ENCODE data around the gene ACP1. TPM values are rescaled to one million over a fixed set of nuclear protein-coding genes. Genes with fewer than 3 reads are reported as not detected.

The ACP1 gene
- total RNA-seq, 1 experiment from 2014 or later = 90.9 TPM

DNA sequence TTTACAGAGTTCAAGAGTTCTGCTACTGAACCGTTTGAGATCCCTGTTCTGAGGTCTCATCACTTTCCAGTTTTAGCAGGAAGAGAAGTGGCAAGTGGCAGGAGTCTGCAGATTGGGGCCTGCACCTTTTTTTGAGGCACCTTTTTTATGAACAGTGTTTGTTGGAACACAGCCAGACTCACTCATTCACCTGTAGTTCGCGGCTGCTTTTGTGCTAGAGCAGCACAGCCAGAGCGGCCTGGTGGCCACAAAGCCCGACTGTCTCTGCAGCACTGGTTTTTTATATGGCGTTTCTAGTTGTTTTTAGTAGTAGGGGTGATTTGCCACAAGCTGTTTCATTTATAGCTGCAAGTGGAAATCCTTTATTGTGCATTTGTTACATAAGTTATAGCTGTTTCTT is 8.6 kb downstream of the ACP1 start:
- Histone ChIP-seq H3K4me3 (ENCODE audit: low read depth in 2 of 2, low read length in 2 of 2) (no peak overlapping the region), H3K27me3 (ENCODE audit: control insufficient read depth, insufficient read depth, low read length) (no peaks in the 10 kb centered on the region), H3K36me3 (ENCODE audit: control insufficient read depth, insufficient read depth, low read length) (peaks cover 6% of the 10 kb centered on the region), H3K4me1 (ENCODE audit: control insufficient read depth, insufficient read depth, low read length) (0 out of 2 replicates have a peak, but pooled peaks cover 3% of the 10 kb centered on the region), H3K9me3 (ENCODE audit: control insufficient read depth, insufficient read depth, low read depth, low read length) (no peaks in the 10 kb centered on the region), H3K27ac (ENCODE audit: low read length) (no peak overlapping the region)
- ChIA-PET POLR2A (no interaction called here), CTCF (no interaction called here)
- no peak for DNase-seq (ENCODE audit: low read depth, low spot score)
- TF ChIP-seq, protein P1, sequence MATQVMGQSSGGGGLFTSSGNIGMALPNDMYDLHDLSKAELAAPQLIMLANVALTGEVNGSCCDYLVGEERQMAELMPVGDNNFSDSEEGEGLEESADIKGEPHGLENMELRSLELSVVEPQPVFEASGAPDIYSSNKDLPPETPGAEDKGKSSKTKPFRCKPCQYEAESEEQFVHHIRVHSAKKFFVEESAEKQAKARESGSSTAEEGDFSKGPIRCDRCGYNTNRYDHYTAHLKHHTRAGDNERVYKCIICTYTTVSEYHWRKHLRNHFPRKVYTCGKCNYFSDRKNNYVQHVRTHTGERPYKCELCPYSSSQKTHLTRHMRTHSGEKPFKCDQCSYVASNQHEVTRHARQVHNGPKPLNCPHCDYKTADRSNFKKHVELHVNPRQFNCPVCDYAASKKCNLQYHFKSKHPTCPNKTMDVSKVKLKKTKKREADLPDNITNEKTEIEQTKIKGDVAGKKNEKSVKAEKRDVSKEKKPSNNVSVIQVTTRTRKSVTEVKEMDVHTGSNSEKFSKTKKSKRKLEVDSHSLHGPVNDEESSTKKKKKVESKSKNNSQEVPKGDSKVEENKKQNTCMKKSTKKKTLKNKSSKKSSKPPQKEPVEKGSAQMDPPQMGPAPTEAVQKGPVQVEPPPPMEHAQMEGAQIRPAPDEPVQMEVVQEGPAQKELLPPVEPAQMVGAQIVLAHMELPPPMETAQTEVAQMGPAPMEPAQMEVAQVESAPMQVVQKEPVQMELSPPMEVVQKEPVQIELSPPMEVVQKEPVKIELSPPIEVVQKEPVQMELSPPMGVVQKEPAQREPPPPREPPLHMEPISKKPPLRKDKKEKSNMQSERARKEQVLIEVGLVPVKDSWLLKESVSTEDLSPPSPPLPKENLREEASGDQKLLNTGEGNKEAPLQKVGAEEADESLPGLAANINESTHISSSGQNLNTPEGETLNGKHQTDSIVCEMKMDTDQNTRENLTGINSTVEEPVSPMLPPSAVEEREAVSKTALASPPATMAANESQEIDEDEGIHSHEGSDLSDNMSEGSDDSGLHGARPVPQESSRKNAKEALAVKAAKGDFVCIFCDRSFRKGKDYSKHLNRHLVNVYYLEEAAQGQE (IDR thresholded peaks at IDR 0.05; ENCODE audit: insufficient read depth in 1 of 2, low read depth in 2 of 2, low read length in 1 of 2) = no peak
- TF ChIP-seq SIN3A (IDR thresholded peaks at IDR 0.05; ENCODE audit: borderline replicate concordance, insufficient read depth, low read depth, low read length) (no peak), CTCF (IDR thresholded peaks at IDR 0.05) (no peak), TCF7L2 (IDR thresholded peaks at IDR 0.05; ENCODE audit: low read depth, low read length) (no peak), POLR2AphosphoS5 (IDR thresholded peaks at IDR 0.05; ENCODE audit: low read depth, low read length) (no peak)
- in situ Hi-C loops (cut with HindIII; ENCODE audit: low pct_unique_long_range_greater_than_20kb, low sequenced_read_pairs) = no loop called here
- intact Hi-C loops (cut with micrococcal nuclease; ENCODE audit: unreplicated experiment) = no loop called here
- BruUV-seq (replicated peaks) = no TSS peak
- no peak for ATAC-seq

- peaks cover 16% of the 10 kb centered on the region for H3K36me3 ChIP-seq (ENCODE audit: control insufficient read depth, insufficient read depth, low read length)
- POLR2A ChIA-PET = interaction anchor here (0.7 kb wide), 1 partner anchor 55 kb away, joined by 3 read pairs; no protein-coding TSS in a partner anchor
- no peak for ATAC-seq
Observed at GRCh38 chr2:274503-274902, 9.8 kb downstream of the ACP1 start.

More at GRCh38 chr2:274503-274902, 9.8 kb downstream of the ACP1 start:
- intact Hi-C loops (cut with micrococcal nuclease; ENCODE audit: unreplicated experiment) = no loop called here
- BruUV-seq (replicated peaks) = no TSS peak
- H3K4me3 ChIP-seq (ENCODE audit: low read depth in 2 of 2, low read length in 2 of 2) = no peak overlapping the region
- no peak overlapping the region for H3K27ac ChIP-seq (ENCODE audit: low read length)
- CTCF ChIA-PET = no interaction called here
- H3K4me1 ChIP-seq (ENCODE audit: control insufficient read depth, insufficient read depth, low read length) = 0 out of 2 replicates have a peak, but pooled peaks cover 3% of the 10 kb centered on the region
- TF ChIP-seq TCF7L2 (IDR thresholded peaks at IDR 0.05; ENCODE audit: low read depth, low read length) = no peak
- TF ChIP-seq CTCF (IDR thresholded peaks at IDR 0.05) = peak; percentile 31; the same call in 1 of the 2 replicates
- no peak for TF ChIP-seq POLR2AphosphoS5 (IDR thresholded peaks at IDR 0.05; ENCODE audit: low read depth, low read length)
- no peak for TF ChIP-seq SIN3A (IDR thresholded peaks at IDR 0.05; ENCODE audit: borderline replicate concordance, insufficient read depth, low read depth, low read length)
- TF ChIP-seq, protein P1 (IDR thresholded peaks at IDR 0.05; ENCODE audit: insufficient read depth in 1 of 2, low read depth in 2 of 2, low read length in 1 of 2) = no peak
- DNase-seq (ENCODE audit: low read depth, low spot score) = no peak
- H3K27me3 ChIP-seq (ENCODE audit: control insufficient read depth, insufficient read depth, low read length) = no peaks in the 10 kb centered on the region
- H3K9me3 ChIP-seq (ENCODE audit: control insufficient read depth, insufficient read depth, low read depth, low read length) = no peaks in the 10 kb centered on the region
- in situ Hi-C loops (cut with HindIII; ENCODE audit: low pct_unique_long_range_greater_than_20kb, low sequenced_read_pairs) = no loop called here

All from Panc1 (cell line).